HG03159 (cell line): ENCODE measurements around the gene GLS2.
A peak's percentile ranks its signal among the peaks of the same experiment; 100 is the strongest.
"Not testable (repeated sequence)": the region's sequence is repeated elsewhere in the genome, so short reads cannot be mapped to it uniquely, and the experiment has no call there.

Source experiments
- ATAC-seq: cut with Tn5 transposase; IDR thresholded peaks from one replicate; pipeline ENCODE4 v1.9.1; 2021; ENCODE audit warnings: mild to moderate bottlenecking, moderate library complexity; ENCODE audit not compliant: unreplicated experiment

The GLS2 gene

DNA sequence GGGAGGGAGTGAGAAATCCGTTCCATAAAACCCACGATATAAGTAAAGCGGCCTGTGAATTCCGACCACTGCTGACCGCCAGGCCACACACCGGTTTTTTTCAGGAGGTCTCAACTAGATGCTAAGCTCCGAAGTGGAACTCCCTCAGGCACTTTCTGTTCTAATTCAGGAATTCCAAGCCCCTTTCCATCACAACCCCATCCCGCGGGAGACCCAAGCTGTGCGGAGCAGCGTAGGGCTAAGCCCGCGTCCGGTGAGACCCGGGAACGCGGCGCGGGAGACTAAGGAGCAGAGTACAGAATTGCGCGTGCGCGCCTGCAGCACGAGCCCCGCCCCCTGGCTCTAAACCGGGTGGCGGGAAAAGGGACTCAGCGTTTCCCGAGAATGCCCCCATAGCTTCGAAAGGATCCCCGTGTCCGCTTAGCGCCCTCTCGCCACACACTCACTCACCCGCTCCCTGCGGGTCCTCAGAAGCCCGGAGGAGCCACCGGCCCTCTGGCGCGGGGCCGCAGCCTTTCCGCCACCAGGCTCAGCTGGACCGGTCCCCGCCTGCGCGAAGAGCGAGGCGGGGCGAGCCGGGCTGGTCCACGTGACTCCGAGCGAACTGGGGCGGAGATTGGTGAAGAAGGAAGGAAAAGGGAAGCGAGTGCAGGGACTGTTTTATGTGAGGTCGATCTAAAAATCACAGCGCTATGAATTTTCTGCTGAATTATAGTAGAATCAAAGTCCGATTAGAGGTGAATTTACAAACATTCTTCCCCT is 38.9 kb downstream of the GLS2 start, which contains the start of gene TIMELESS:
TIMELESS (minus strand) TSS at position 567 of the 762 bp plus-strand sequence. CDS start 15,256 bp downstream, outside the sequence.
- ATAC-seq = peak; percentile 97

DNA sequence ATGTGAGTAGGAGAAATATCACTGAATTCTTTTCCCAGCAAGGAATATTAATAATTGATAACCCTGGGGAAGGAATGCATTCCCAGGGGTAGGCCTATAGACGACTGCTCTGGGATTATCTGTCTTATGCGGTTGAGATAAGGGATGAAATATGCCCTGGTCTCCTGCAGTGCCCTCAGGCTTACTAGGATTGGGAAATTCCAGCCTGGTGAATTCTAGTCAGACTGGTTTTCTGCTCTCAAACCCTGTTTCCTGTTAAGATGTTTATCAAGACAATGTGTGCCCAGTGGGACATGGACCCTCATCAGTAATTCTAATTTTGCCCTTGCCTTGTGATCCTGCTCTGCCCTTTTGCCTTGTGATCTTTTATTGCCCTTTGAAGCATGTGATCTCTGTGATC is 44.8 kb downstream of the GLS2 start:
- not testable (repeated sequence) for ATAC-seq

DNA sequence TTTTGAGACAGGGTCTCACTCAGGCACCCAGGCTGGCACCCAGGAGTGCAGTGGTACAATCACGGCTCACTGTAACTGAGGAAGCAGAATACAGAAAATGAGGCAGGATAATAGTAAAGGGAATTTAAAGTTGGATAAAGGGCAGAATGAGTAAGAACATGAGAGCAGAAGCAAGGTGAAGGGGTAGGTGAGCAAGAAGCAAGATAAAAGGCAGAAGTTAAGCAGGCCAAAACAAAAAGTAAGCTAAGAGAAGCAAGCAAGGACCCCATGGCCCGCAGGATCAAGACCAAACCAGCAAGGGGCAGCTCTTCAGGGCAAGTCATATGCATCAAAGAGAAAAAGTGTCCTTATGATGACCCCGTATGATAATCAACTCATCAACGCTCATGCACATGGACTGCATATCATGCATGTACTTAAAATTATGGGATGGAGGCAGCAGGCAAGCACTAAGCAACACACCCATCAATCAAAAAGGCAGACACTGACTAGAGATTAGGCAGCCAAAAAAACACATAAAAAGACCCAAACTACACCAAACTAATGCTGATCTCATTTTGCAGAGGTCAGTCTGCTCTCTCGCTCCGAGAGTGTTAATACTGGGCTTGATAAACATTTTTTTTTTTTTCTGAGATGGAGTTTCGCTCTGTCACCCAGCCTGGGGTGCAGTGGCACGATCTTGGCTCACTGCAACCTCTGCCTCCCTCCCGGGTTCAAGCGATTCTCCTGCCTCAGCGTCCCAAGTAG is 50.4 kb downstream of the GLS2 start:
- no peak for ATAC-seq

DNA sequence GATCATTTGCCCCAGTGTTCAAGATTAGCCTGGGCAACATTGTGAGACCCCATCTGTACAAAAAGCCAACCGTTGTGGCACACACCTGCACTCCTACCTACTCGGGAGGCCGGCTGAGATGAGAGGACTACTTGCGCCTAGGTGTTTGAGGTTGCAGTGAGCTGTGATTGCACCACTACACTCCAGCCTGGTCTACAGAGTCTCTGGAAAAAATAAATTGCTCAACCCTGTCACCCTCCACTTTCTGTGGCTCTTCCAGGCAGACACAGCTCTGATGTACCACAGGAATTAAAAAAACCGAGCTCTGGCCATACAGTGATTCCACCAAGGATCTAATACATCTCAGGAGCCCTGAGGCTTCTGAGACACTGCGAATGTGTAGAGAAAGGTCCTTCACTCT is 53.1 kb downstream of the GLS2 start:
- ATAC-seq = no peak

DNA sequence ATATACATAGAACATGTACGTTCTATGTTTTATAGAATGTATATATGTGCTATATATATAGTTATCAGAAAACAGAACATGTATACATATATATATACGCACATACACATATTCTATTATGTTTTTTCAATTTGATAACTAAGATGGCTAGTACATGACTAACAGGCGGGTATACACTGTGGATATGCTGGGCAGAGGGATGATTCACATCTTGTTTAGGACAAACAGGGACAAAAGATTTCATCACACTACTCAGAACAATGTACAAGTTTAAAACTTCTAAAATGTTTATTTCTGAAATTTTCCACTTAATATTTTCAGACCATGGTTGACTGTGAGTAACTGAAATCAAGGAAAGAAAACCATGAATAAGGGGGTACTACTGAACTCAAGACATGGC is 56.1 kb downstream of the GLS2 start:
- ATAC-seq = no peak

DNA sequence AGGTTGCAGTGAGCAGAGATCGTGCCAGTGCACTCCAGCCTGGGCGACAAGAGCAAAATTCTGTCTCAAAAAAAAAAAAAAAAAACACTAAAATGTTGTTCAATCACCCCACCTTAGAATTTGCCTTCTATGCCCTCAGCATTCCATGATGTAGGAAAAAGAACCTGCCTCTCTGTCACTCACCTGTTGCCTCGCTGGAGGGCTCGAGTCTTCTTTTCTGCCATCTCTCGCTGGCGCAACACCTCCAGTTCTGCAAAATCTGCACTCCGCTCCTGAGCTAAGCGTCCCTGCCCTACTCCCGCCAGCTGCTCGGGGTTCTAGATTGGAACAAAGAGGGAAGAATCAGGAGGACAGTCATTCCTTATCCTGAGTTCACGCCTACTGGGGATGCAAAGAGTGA is 56.7 kb downstream of the GLS2 start:
- ATAC-seq = no peak

DNA sequence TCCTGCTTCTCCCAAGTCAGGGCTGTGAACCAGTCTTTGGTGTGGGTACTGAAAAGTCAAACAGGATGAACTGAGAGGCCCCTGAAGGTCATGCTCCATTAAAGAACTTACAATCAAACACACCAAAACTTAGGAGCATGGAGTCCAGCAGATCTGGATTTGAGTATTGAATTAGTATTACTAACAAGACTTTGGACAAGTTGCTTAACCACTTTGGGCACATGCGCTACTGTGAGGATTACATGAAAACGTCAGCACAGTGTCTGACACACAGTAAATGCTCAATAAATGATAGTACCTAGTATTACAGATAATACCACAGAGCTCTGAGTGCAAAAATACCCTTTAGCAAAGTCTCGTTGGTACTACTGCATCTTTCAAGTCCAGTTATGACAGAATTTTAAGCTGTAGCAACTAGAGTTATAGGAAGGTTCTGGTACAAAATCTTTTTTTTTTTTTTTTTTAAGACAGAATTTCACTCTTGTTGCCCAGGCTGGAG is 62.0 kb downstream of the GLS2 start:
- no peak for ATAC-seq

DNA sequence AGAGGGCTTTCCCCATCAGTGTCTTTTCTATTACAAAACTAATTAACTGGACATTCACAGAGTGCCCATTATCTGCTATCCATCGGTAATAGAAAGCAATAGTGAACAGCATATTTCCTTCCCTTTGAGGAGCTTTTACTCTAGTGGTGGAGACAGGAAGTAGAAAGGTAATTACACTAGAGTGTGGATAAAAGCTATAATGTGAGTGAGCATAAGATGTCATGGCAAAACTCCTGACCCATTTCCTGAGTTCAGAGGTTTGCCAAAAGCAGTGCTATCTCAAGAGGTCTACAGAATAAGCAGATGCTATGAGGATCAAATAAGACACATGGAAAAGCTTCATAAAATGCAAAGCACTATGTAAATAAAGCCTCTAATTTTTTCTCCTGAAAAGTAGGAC is 62.8 kb downstream of the GLS2 start:
- ATAC-seq = no peak
